GM18870 (cell line): ENCODE measurements around the gene CALD1.

Experiments
- ATAC-seq: cut with Tn5 transposase; IDR thresholded peaks from one replicate; pipeline ENCODE4 v1.9.1; 2021; ENCODE audit warnings: moderate library complexity; ENCODE audit not compliant: unreplicated experiment

The CALD1 gene

GRCh38 chr7:134890246-134891240 is 111.1 kb downstream of the CALD1 start:
- ATAC-seq, result no peak

DNA sequence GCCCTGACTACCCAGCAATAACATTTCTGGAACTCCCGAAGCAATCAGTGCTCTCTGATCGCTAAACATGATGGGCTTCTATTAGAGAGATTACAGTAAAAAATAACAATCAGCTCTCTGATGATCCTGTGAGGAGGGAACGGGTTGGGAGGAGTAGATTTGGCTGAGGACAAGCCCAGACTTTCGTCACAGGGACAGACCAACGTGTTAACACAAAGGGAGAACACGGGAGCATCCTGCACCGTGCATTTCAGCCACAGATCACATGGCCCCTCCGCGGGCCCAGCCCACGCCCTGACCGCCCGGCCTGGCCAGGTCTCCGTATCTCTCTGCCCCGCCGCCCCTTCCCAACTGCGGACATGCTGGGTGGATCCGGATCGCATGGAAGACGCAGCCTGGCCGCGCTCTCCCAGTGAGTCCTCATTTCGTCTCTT is 111.8 kb downstream of the CALD1 start:
- ATAC-seq, result no peak

DNA sequence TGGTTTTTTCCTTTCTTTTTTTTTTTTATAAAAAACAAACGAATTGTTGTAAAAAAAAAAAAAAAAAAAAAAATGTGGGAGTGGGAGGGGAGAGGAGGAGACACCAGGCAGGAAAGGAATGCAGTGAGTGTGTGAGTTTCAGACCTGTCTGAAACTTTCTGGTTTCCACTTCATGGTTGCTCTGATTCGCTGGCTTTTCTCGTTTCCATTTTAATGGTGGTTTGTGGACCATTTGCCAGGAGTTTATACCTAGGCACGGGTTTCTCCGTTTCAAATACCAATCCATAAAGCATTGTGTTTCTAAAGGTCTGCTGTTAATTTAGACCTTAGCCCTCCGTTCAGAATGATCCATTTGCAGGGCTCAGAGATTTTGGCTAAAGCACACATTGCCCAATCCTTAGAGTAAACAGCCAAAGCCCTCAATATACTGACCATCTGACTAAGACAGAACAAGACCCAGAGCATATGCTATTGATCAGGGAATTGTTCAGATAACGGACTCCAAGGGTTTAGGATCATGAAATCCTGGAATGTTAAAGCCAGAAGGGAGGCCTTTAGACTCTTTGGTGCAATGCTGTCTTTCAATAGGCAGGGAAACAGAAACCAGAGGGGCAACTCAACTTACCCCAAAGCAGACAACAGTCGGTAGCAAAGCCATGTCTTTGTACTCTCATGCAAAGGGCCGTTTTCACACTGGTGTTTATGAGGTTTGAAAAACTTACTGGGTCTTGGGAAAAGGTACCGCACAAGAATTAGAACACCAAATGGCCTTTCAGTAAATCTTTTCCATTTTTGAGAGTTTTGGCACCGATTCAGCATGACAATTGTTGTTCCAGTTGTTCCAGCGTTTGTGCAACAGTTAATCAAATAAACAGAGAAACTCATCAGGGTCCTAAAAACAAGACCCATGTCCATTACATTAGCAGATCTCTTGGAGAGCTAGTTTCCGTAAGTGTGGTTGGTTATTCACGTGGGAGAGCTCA is 112.6 kb downstream of the CALD1 start:
- no peak for ATAC-seq

DNA sequence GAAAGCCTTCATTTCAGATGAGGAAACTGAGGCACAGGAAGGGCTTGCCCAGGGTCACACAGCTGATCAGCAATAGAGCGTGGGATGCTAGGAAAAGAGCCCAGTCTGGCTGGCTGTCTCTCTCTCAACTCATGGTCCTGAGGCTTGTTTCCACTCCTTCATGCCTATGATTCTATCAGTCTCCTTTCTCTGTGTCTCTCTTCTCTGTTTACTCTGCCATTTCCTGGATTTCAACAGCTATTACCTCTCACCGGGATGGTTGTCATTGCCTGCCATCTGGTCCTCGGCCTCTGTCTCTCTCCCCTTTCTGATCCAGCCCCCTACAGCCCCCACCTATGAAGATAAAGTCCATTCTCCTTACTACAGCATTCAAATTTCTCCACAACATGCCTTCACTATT is 113.5 kb downstream of the CALD1 start:
- no peak for ATAC-seq

- no peak for ATAC-seq
Observed at GRCh38 chr7:134893920-134894319, 114.5 kb downstream of the CALD1 start.

DNA sequence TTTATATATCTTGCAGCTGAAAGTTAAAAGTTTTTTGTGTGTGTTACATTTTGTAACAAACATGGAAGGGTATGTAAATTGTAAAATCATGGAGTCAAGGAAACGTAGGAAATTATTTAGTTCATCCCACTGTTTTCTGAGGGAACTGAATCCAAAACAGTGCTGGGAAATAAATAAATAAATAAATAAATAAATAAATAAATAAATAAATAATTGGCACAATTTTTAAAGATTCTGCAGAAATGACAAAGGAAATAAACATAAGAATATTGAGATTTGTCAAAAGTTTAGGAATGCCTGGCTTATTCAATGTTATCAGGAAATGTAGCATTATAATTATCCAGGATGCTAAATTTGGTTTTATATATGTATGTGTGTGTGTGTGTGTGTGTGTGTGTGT is 115.5 kb downstream of the CALD1 start:
- no peak for ATAC-seq

GRCh38 chr7:134896073-134896472 is 116.6 kb downstream of the CALD1 start:
- ATAC-seq, result no peak

DNA sequence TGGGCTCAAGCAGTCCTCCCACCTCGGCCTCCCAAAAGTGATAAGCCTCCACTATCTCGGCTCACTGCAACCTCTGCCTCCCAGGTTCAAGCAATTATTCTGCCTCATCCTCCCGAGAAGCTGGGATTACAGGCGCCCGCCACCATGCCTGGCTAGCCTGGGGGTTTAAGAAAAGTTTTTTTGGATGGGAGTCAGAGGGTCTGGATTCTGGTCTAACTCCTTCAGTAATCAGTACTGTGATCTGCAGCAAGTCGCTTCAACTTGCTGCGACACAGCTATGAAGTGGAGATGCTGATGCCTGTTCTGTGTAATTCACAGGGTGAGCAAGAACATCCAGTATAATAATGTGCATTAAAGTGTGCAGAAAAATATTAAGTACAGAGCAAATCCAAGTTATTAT is 118.5 kb downstream of the CALD1 start:
- no peak for ATAC-seq

DNA sequence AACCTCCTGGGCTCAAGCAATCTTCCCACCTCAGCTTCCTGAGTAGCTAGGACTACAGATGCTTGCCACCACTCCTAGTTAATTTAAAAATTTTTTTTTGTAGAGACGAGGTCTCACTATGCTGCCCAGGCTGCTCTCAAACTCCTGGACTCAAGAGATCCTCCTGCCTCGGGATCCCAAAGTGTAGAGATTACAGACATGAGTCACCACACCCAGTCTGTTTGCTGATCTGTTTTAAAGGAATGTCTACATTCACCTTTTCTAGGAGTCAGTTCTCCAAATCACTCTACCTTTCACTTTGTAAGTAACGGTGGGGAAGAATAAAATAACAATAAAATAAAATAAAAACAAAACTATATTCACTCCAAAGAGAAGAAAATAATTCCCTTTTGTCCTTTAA is 120.3 kb downstream of the CALD1 start:
- ATAC-seq, result no peak

GRCh38 chr7:134900166-134900982 is 120.9 kb downstream of the CALD1 start:
- ATAC-seq, result peak; percentile 87

DNA sequence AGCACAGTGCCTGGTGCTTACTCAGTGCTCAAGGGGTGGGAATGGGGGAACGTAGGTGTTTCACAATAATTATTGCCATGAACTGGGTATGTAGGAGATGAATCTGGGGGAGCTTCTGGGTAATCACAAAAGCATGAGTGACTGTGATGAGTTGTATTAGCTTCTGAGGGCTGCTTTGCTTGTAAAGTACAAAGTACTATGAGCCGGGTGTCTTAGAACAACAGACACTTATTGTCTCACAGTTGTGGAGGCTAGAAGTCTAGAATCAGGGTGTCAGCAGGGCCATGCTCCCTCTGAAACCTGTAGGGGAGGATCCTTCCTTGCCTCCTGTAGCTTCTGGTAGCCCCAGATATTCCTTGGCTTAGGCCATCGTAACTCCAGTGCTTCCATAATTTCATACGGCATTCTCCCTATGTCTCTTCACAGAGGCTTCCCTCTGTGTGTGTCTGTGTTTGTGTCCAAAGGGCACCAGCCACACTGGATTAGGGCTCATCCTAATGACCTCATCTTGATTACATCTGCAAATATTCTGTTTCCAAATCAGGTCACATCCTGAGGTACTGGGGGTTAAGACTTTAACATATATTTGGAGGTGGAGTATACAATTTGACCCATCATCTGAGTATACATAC is 122.1 kb downstream of the CALD1 start:
- ATAC-seq, result no peak

GRCh38 chr7:134902058-134902457 is 122.6 kb downstream of the CALD1 start:
- no peak for ATAC-seq

DNA sequence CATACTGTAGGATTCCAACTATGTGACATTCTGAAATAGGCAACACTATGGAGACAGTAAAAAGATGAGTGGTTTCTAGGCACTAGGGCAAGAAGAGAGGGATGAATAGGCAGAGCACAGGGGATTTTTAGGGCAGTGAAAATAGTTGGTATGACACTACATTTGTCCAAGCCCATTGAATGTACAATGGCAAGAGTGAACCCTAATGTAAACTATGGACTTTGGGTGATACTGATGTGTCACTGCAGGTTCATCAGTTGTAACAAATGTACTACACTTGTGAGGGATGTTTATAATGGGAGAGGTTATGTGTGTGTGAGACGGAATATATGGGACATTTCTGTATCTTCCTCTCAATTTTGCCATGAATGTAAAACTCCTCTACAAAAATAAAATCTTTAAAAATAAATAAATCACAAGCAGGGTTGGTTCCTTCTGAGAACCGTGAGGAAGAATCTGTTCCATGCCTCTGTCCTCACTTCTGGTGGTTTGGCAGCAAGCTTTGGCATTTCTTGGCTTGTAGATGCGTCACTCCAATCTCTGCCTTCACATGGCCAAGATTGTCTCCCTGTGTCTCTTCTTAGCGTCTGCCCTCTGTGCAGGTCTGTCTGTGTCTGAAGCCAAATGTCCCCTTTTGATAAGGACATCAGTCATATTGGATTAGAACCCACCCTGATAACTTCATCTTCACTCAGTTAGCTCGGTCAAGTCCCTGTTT is 123.8 kb downstream of the CALD1 start:
- ATAC-seq, result no peak

- no peak for ATAC-seq
Observed at GRCh38 chr7:134905375-134905774, 125.9 kb downstream of the CALD1 start.

DNA sequence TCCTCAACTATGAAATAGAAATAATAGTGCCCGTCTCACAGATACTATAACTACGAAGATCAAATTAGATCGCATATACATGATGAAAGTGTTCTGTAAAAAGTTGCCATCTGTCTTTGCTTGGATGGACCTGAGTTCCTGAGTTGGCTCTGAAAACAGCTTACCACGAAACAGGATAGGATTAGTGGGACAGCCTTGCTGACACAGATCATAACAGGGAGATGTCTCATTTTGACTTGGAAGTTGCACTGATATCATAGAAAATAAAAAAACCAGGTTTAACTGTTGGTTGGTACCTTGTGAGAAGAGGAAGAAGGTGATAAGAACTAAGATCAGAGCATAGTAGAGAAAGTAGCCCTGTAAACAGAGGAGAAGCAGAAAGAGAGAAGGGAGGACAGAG is 127.6 kb downstream of the CALD1 start:
- no peak for ATAC-seq

GRCh38 chr7:134907639-134908038 is 128.2 kb downstream of the CALD1 start:
- ATAC-seq, result no peak

DNA sequence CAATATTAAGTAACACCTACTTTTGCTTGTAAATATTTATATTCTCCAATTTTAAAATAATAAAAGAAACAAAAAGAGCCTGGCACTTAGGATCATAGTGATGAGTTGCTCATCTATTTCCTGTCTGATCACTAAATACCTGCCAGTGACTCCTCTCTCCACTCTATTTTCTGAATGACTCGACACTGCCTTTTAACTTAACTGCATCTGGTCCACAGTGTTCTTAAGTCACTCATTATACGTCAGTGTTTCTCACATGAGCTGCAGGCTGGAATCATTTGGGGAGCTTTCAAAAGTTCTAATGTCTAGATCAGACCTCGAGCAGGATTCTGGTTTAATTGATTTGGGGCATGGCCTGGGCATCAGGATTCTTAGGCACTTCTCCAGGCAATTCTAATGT is 128.9 kb downstream of the CALD1 start:
- ATAC-seq, result no peak

- no peak for ATAC-seq
Observed at GRCh38 chr7:134910214-134910890, 130.9 kb downstream of the CALD1 start.

- no peak for ATAC-seq
Observed at GRCh38 chr7:134910968-134911367, 131.5 kb downstream of the CALD1 start.
